ENCODE data around the gene PTK7.
"Not testable (repeated sequence)": the region's sequence is repeated elsewhere in the genome, so short reads cannot be mapped to it uniquely, and the experiment has no call there.

Gene PTK7

DNA sequence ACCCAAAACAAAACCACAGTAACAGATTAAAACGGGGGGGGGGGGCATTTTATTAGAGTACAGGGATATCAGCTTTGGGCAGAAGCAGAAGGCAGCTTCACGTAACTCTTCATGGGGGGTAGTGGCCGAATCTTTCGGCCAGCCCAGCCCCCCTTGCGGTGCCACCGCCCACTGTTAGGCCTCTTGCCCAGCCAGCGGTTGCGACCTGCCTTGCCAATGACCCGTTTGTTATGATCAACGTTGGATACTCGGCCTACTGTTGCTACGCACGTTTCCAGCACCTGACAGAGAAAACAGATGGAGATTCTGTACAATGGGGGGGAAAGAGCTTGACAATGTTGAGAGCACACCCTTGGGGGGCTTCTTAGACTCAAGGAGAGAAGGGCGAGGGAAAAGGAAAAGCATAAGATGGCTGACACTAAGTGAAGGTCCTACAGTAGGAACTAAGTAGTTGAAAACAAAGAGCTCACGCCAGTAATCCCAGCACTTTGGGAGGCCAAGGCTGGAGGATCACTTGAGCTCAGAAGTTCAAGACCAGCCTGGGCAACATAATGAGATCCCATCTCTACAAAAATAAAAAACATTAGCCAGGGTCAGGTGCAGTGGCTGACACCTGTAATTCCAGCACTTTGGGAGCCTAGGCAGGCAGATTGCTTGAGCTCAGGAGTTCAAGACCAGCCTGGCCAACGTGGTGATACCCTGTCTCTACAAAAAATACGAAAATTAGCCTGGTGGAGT, 21.7 kb upstream of the PTK7 start:
- DNase-seq (ENCODE audit: low read depth) = no peak

DNA sequence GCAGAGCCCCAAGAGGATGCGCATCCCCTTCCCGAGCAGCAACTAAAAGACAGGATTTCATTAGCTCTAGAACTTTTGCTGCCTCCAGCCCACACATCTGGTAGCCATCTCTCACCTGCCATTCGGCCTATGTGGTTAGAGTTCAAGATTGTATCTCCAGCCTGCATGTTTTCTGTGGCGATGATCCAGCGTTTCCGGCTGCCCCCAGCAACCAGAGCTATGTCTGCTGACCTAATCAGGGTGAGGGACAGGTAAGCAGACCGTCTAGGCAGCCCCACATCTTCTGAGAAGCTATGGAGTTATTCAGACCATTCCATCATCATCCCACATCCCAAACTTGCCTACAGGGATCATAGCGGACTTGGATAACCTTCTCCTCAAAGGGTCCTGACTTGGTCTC, 20.1 kb upstream of the PTK7 start:
- DNase-seq (ENCODE audit: low read depth) = no peak

DNA sequence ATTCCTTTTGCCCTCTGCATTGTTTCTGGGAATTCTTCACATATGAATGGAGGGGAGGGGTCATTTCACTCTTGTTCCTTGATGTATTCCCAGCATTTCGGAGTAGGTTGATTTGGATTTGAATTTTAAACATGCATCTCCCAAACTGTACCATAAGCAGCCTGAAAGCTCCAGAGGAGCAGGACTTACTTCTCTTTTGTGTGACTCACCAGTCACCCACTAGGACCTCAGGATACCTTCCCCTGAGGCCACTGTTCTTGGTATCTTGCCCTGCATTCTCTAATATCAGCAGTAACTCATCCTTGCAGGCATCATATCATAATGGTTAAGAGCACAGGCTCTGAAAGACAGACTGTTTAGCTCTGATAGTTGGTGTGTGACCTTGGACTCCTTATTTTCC, 17.6 kb upstream of the PTK7 start:
- no peak for DNase-seq (ENCODE audit: low read depth)

DNA sequence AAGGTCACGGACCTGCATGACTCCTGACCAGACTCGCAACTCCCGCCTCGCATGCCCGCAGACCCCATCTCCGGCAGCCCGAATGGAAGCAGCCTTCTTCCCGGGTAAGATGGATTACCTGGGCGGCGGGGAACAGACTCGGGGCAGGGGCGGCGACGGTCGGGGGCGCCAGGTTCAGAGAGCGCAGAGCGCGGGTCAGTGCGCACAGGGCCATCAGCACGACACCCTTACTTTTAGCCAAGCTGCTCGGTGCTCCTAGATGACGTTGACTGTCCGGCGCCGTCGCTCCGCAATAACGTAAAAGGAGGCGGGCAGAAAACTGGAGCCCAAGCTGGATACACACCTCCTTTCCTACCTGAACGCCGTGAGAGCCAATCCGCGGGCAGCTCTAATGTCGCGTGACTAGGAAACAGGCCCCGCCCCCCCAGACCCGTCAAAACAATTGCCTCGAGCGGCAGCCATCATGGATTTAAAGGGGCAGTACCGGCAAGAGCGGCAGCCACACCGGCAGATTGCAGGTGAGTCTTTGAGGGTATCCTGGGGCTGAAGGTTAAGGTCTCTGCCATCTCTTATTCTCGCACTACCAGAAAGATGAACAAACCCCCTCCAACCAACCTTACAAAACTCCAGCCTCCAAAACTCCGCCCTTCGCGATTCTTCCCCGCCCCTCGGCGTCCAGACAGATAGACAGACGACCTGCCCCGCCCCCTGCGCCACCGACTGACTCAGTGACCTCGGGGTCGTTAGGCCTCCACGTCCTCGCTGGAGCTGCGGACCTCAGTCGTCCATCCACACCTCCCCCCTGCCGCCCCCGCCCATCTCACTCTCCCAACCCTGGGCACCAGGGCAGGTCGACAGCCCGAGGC, 16.7 kb upstream of the PTK7 start, which contains the start of the genes KLC4 and MRPL2:
TSS of gene KLC4 (plus strand) at position 464 of the 866 bp plus-strand sequence. CDS start 1,705 bp downstream, outside the sequence.
TSS of gene MRPL2 (minus strand) at position 267 of the 866 bp plus-strand sequence. CDS start at position 214, 53 bp downstream.
- DNase-seq (ENCODE audit: low read depth) = peak; percentile 94

DNA sequence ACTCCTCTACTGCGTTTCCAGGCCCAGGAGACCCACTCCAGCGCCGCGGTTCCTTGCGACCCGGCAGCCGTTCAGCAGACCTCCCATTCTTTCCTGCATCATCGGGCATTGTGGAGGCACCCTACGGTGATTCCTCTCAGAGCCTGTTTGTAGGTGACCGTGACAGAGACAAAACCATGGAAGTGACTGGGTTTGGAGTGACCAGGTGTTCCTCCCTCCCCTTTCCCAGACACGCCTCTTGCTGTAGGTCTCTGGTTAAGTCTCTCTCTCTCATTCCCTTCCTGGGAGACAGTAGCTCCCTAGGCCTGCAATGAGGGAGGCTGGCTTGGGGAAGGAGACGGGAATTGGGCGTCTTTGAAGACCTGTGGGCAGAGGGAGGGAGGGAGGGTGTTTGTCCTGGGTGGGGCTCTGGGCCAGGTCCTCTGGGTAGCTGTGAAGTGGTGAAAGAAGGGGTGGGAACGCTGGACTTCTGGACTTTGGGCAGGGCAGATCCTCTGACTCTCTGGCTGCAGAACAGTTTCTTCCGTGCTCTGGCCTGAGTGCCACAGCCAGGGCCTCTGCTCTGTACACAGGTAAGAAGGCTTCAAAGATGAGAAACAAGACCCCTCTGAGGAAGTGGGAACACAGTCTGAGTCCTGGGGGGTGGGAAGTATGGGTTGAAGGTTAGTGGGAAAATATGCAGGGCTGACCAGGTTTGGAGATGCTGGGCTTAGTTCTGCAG, 15.9 kb upstream of the PTK7 start:
- DNase-seq (ENCODE audit: low read depth) = no peak

DNA sequence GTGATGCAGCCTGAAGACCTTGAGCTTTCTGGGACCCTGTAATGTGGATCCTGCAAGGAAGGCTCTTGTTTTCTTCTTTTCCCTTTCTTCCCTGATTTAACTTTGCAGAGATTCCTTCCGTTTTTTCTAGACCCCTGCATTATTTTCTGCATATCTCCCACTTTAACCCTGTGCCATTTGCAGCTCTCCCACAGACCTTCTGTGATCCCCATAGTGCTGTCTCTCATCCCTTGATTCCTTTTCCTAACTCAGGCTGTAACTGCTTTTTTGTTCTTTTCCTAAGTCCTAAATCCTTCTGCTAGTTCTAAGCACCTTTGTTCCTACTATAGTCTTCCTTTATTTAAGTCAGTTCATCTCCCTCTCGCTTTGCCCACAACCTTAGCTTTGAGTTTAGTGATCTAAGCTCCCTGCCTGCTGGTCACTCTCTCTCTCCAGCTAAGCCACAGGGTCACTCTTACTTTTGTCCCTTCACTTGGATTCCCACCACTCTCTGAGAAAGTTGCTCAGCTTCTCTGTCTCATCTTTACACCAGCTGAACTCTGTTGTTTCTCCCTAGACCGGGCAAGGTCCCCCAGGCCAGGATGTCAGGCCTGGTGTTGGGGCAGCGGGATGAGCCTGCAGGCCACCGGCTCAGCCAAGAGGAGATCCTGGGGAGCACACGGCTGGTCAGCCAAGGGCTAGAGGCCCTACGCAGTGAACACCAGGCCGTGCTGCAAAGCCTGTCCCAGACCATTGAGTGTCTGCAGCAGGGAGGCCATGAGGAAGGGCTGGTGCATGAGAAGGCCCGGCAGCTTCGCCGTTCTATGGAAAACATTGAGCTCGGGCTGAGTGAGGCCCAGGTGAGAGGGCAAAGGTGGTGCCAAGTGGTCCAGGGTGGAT, 15.1 kb upstream of the PTK7 start:
- DNase-seq (ENCODE audit: low read depth) = no peak

DNA sequence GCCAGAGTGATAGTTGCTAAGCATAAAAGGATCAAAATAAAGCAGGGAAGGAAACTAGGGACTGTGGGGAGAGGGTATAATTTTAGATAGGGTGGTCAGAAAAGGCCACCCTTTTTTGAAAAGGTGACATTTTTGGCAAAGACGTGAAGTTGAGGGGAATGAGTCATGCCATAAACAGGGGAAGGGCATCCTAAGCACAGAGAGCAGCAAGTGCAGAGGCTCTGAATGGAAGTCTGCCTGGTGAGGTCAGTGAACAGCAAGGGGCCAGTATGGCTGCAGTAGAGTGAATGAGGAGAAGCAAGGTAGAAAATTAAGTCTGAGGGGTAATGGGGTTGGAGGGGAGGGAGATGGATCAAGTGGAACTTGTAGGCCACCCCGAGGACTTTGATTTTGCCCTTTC, 14.3 kb upstream of the PTK7 start:
- DNase-seq (ENCODE audit: low read depth) = no peak

DNA sequence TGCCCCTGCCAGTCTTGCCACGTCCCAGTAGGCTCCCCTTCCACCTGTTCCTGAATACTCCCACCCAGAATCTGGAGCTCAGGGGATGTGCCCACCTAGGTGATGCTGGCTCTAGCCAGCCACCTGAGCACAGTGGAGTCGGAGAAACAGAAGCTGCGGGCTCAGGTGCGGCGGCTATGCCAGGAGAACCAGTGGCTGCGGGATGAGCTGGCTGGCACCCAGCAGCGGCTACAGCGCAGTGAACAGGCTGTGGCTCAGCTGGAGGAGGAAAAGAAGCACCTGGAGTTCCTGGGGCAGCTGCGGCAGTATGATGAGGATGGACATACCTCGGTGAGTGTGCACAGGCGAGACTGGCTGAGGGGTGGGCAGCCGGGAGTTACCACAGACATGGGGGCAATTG, 13.3 kb upstream of the PTK7 start:
- DNase-seq (ENCODE audit: low read depth) = no peak

DNA sequence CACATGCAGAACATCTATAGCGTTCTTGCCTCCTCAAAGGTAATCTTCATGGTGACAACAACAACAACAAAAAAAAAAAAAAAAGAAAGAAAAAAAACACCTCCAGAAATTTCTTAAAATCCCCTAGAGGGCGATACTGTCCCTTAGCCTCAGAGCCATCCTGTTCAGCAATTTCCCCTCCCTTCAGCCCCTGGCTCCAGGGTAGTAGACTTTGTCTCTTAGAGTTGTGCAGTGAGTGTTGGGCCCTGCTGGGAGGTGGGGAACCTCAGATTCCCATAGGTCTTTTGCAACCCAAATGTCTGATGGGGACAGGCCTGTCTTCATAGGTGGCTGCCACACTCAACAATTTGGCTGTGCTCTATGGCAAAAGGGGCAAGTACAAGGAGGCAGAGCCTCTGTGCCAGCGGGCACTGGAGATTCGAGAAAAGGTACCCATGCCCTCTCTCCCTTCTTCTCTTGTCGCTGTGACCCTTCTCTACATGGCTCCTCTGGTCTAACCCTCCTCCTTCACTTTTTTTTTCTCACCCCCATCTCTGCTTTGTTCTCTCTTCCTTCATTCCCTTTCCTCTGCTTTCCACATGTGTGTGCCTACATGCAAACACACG, 6.0 kb upstream of the PTK7 start:
- DNase-seq (ENCODE audit: low read depth) = no peak

DNA sequence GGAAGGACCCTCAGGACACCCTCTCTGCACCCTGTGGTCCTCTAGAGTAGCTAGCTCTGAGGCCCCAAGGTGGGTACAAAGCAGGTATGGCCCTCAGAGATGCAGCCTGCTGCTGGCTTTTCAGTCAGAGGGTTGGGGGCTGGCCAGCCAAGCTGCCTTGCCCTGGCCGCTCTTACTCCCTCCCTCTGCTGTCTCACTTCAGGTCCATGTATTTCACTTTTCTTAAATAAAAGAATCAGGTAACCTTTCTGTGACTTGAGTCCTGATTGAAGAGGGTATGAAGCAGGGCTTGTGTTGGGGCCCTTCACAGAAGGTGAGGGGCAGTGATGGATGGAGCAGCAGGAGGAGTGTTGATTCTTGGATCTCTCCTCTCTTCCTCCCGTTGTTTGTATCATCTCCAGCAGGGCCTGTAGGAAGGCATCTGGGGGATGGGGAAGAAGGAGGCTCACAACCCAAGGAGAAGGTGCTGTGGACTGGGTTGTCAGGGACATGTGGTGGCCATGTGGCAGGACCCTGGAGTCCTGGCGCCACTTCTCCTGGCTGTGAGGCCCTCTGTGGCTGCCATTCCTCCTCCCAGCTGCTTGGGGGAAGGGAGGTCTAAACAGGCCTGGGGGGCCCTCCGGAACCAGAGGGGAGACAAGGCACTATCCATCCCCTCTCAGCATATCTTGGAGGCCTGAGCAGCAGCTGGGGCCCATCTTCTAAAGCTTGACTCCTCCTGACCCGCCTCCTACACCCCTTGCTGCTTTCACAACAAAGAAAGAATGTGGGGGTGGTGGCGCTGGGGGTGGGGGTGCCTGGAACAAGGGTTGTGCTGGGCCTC, 1.1 kb upstream of the PTK7 start:
- DNase-seq (ENCODE audit: low read depth) = no peak

DNA sequence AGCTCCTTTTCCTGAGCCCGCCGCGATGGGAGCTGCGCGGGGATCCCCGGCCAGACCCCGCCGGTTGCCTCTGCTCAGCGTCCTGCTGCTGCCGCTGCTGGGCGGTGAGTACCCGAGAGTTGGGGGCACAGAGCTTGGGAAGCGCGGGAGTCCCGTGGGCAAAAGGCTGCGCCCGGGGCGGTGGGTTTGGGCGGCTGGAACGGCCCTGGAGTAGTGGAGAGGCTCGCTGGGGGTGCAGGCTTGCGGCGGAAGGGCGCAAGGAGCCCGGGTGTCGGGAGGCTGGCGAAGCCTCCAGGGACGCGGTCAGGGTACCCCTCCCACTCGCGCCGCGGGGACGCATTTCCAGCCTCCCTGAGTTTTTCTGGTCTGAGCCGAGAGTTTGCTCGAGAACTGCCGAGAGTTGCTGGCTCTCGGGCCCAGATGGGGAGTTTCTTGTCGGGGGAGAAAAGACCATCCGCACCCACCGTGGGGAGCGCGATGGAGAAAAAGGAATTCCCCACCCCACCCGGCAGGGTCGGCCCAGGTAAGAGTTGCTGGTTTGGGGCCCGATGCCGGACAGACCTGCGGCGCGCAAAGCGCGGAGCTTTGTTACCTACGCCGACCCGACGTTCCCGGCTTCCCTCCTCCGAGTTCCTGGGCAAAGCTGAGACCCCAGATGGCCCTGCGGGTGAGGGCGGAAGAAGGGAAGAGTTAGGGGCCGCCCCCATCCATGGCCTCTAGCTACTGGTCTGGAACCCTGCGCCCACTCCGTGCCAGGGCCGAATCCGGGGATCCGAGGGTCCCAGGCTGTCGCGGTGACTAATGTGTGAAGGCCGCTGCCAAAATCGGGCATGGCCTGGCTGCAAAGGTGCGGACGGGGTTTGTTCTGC, 584 bp downstream of the PTK7 start:
- no peak for DNase-seq (ENCODE audit: low read depth)

DNA sequence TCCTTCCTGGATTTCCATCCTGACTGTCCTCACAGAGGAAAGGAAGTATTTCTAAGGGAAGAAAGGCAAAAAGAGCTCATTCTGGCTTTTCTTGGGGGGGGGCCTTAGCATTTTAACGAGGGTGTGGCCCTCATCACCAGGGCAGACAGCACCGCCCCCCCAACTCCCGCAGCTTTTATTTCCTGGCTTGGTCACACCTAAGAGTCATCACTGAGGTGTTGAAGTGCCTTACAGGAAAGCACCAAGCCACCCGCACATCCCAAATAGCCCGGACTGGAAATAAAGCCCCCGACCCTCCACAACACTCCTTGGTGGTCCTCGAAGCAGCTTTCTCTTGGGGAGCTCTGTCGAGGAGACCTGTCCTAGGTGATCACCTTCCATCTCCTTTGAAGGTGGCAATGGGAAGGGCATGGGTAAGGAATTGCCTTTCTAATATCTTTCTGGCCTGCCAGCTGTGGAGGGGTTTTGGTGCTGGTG, 1.3 kb downstream of the PTK7 start:
- DNase-seq (ENCODE audit: low read depth) = no peak

DNA sequence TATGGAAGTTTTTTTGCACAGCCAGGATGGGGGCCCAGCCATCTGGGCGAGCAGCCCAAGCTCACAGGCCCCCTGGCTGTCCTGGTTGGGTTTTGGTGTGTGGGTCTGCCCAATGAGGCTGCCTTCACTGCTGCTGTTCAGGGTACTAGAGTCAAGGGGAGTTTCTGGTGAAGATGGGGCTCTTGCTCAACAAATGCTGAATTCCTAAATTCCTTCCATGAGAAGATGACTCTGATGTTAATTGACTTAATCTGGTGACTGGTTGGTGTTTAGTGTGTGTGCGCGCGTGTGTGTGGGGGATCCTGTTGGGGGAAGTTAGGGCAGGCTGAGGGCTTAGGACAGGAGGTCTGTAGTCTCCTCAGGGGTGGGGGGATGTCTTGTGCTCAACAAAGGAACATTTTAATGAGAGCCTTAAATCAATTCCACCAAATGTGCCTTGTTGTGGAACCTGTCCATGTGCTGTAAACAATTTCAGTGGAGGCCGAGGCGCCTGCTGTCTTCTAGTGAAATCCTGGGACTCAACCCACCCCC, 1.9 kb downstream of the PTK7 start:
- no peak for DNase-seq (ENCODE audit: low read depth)

DNA sequence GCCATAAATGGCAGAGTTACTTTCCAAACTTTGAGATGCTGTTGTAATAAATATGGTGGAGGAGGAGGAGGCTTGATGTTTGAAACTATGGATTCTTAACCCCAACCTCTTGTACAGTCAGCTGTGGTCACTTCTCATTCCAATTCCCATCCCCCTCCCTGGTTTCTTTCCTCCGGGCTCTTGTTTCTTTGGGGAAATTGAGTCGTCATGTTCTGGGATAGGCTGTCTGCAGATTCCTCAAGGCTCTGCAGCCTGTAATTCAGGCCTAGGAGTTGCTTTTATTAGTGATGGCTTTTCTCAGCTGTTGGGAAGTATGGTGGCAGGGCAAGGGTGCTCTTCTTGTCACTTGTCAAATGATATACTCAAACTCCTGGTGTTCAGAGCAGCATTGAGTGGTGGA, 2.6 kb downstream of the PTK7 start:
- no peak for DNase-seq (ENCODE audit: low read depth)

DNA sequence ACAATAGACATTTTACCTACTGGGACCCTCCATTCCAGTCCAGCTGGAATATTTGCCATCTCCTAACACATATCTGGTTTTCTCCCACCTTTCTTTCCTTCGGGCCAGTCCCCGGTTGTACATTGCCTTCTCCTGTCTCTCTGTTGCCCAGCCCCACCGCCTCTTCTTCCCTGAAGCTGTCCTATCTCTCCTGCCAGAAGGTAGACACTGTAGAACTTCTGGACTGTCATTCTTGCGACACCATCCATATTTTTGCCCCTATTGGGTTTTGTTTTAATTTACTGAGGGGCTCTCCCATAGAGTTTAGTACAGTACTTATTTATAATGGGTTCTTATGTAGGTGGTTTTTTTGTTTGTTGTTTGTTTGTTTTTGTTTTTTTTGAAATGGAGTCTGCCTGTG, 4.9 kb downstream of the PTK7 start:
- no peak for DNase-seq (ENCODE audit: low read depth)

DNA sequence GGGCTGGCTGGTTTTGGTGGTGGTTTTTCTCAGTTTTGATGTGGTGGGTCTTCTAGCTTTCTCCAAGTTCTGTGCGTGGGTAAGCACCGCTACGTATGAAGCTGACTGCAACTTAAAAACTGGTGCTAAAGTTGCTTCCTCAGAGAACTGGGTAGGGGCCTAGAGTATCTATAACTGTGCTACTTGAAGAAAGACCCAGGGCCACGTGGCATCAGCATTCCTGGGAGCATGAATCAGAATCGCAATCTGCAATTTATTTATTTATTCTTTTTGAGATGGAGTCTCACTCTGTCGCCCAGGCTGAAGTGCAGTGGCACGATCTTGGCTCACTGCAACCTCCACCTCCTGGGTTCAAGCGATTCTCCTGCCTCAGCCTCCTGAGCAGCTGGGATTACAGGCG, 5.8 kb downstream of the PTK7 start:
- not testable (repeated sequence) for DNase-seq (ENCODE audit: low read depth)

DNA sequence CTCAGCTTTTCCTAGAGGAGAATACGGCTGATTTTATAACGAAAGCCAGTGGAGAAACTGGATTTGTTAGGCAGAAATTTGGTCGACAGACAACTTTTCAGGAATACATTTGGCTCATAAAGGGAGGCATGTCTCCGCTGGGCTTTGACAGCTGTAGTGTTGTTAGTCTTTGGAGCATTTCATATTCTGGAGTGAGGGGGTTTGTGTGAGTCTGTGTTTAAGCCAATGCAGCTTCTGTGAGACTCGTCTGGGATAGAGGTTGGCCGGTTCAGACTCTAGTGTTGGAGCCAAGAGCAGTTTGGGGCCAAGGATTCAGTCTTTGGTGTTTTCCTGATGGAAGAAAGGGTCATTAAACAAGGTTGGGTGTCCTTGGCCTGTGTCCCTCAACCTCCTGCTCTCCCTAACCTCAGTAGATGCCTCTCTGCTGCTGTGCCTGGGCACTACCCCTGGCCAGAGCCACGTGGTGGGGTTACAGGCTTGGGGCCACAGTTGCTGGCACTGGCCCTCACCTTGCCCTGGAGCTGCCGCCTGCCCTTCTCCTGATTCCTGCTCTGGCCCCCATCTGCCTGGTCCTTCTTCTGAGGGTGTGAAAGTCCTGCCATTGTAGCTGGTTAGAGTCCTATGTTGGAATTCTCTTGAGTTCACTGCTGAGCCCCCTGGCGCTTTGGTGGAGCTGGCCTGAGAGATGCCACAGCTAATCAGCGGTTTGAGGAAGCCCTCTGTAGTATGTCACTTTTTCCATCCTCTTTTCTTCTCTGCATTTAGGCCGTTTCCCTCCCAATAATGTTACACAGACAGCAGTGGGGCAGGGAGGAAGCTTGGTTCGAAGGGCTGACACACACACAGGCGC, 6.9 kb downstream of the PTK7 start:
- no peak for DNase-seq (ENCODE audit: low read depth)

All from stimulated activated CD8-positive, alpha-beta memory T cell treated with anti-CD3 and anti-CD28 coated beads, Interleukin-12 subunit alpha, Interleukin-12 subunit beta, amount 100 ng/mL, for 1 hour (primary cell).